GM10248 (cell line): ENCODE data around the gene CBLB.
"Not testable (repeated sequence)": the region's sequence is repeated elsewhere in the genome, so short reads cannot be mapped to it uniquely, and the experiment has no call there.

Source experiments
- CTCF ChIA-PET: fragments of 300-600 bp; sonication (Branson Sonifier 250); formaldehyde crosslinking; extraction: SDS; loops from one replicate; lab custom pipeline; 2021; ENCODE audit warnings: antibody characterized with exemption; lab: Yijun Ruan, JAX
- POLR2A ChIA-PET: fragments of 350-650 bp; sonication (Branson Sonifier 250); formaldehyde crosslinking; extraction: SDS; loops from one replicate; lab custom pipeline; 2020; ENCODE audit warnings: antibody characterized with exemption; lab: Yijun Ruan, JAX
- DNase-seq: peaks from one replicate; pipeline ENCODE4 v3.0.0; 2012; ENCODE audit errors: extremely low spot score
- TF ChIP-seq, protein P1 (sequence below): IDR thresholded peaks from 2 replicates; pipeline ENCODE4 v1.5.1; 2012; ENCODE audit warnings: mild to moderate bottlenecking, low read depth; ENCODE audit errors: extremely low read depth, missing control alignments, control extremely low read depth

Gene CBLB

DNA sequence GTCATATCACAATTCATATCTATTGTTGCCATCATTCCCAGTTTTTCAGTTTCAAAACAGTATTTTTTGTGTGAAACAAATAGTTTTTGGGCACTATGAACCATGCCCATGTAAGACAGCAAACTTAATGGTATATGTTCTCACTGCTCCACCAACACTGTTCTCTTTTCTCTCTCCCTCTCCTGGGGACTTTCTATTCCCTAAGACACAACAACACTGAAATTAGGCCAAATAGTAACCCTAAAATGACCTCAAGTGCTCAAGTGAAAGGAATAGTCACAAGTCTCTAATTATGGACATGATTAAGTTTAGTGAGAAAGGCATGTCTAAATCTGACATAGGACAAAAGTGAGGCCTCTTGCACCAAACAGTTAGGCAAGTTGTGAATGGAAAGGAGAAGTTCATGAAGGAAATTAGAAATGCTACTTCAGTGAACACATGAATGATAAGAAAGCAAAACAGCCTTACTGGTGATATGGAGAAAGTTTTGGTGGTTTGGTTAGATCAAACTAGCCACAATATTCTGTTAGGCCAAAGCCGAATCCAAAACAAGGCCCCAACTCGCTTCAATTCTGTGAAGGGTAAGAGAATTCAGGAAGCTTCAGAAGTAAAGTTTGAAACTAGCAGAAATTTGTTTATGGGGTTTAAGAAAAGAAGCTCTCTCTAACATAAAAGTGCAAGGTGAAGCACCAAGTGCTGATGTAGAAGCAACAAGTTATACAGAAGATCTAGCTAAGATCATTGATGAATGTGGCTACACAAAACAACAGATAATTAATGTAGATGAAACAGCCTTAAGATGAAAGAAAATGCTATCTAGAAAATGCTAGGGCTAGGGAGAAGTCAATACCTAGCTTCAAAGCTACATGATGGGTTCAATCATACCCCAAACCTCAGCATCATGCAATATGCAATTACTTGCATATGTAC lies 104.2 kb downstream of the CBLB start:
- CTCF ChIA-PET = interaction anchor here (1.5 kb wide), 1 partner anchor 11 kb away, joined by 4 read pairs; no protein-coding TSS in a partner anchor
- DNase-seq = no peak
- TF ChIP-seq, protein P1, sequence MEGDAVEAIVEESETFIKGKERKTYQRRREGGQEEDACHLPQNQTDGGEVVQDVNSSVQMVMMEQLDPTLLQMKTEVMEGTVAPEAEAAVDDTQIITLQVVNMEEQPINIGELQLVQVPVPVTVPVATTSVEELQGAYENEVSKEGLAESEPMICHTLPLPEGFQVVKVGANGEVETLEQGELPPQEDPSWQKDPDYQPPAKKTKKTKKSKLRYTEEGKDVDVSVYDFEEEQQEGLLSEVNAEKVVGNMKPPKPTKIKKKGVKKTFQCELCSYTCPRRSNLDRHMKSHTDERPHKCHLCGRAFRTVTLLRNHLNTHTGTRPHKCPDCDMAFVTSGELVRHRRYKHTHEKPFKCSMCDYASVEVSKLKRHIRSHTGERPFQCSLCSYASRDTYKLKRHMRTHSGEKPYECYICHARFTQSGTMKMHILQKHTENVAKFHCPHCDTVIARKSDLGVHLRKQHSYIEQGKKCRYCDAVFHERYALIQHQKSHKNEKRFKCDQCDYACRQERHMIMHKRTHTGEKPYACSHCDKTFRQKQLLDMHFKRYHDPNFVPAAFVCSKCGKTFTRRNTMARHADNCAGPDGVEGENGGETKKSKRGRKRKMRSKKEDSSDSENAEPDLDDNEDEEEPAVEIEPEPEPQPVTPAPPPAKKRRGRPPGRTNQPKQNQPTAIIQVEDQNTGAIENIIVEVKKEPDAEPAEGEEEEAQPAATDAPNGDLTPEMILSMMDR = no peak
- POLR2A ChIA-PET = no interaction called here

DNA sequence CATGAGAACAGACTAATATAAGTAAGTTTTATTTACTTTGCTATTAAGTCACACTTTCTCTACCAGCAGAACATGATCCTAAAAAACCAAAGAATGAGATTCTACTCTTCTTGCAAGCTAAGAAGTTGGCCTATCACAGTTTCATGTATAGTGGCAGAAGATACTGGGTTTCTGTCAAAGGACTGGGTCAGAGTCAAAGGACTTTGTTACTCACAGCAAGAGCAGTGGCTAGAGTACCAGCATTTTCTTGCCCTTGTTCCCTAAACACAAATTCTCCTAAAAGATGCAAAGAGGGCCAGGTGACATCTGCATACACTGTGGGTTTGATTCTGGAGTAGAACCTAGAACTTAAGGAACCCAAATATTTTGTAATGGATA lies 105.2 kb downstream of the CBLB start:
- TF ChIP-seq, protein P1 = no peak
- no peak for DNase-seq
- ChIA-PET POLR2A (no interaction called here), CTCF (interaction anchor here (1.5 kb wide), 1 partner anchor 12 kb away, joined by 4 read pairs; no protein-coding TSS in a partner anchor)

DNA sequence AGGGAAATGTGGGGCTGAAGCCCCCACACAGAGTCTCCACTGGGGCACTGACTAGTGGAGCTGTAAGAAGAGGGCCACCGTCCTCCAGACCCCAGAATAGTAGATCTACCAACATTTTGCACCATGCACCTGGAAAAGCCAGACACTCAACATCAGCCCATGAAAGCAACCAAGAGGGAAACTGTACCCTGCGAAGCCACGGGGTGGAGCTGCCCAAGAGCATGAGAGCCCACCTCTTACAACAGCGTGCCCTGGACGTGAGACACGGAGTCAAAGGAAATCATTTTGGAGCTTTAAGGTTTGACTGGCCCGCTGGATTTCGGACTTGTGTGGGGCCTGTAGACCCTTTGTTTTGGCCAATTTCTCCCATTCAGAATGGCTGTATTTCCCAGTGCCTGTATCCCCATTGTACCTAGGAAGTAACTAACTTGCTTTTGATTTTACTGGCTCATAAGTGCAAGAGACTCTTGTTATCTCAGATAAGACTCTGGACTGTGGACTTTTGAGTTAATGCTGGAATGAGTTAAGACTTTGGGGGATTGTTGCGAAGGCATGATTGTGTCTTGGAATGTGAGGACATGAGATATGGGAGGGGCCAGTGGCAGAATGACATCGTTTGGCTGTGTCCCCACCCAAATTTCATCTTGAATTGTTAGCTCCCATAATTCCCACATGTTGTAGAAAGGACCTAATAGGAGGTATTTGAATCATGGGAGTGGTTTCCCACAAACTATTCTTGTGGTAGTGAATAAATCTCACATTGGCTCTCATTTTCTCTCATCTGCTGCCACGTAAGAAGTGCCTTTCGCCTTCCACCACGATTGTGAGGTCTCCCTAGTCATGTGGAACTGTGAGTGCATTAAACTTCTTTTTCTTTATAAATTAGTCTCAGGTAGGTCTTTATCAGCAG lies 105.8 kb downstream of the CBLB start:
- CTCF ChIA-PET = interaction anchor here (1.5 to 2.6 kb wide), 2 partner anchors 8 to 13 kb away, joined by 4 to 10 read pairs; no protein-coding TSS in a partner anchor
- DNase-seq = no peak
- TF ChIP-seq, protein P1 = no peak
- POLR2A ChIA-PET = no interaction called here

DNA sequence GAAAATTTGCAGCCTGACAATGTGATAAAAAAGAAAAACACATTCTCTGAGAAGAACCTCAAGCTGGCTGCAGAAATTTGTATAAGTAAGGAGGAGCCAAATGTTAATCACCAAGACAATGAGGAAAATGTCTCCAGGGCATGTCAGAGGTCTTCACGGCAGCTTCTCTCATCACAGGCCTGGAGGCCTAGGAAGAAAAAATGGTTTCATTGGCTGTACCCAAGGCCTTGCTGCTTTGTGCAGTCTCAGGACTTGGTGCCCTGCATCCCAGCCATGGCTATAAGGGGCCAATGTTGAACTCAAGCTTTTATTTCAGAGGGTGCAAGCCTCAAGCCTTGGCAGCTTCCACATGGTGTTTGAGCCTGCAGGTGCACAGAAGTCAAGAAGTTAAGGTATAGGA lies 106.6 kb downstream of the CBLB start:
- CTCF ChIA-PET = interaction anchor here (2.6 kb wide), 1 partner anchor 9 kb away, joined by 10 read pairs; no protein-coding TSS in a partner anchor
- POLR2A ChIA-PET, DNase-seq: not testable (repeated sequence)

DNA sequence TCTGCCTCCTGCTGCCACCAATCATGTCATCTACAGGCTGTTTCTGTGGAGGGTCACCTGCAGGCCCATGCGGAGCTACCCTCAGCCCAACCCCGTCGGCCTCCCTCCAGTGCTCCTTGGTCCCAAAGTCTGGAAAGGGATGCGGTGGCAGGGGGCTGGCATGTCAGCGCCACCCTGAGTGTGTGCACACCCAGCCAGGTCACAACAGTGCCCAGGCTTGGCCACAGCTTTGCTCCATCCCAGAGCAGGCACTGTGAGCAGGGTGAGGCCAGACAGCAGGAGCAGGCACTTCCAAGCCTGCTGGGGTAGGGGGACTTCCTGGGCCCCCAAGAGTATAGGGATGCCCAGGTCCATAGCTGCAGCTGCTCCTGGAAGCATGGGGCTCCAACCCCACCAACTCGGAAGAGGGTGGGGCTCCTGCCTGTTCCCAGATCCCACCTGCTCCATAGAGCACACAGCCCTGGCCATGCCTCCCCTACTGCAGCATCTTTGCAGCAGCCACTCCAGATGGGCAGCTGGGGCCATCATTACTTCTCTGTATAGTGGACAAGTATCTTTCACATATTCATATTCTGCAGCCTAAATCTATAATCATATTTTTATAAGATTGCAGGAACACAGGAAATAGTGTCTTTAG lies 109.3 kb downstream of the CBLB start:
- ChIA-PET CTCF (interaction anchor here (0.7 to 1.3 kb wide), 2 partner anchors 9 to 17 kb away, joined by 3 to 4 read pairs; no protein-coding TSS in a partner anchor), POLR2A (no interaction called here)
- DNase-seq = no peak
- TF ChIP-seq, protein P1 = no peak

DNA sequence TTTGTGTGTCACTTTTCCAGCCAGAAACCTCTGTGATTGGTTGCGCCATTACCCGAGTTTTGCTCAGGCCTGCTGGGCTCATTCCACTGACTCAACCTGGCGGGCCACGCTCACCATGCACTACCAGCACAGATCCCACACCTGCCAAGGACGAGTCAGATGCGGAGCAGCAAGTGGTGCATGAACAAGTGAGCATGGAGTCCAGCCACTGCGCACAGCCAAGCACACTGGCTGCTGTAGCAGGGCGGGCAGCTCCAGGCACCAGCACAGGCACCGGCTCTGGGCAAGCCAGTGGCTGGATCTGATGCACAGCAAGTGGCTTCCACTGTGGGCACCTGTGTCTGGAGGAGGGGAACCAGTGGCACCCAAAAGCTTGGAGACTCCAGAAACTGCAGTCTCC lies 110.4 kb downstream of the CBLB start:
- ChIA-PET CTCF (interaction anchor here (1.3 to 1.5 kb wide), 2 partner anchors 9 to 18 kb away, joined by 3 to 4 read pairs; no protein-coding TSS in a partner anchor), POLR2A (no interaction called here)
- DNase-seq = no peak
- TF ChIP-seq, protein P1 = no peak
